Endothelial cell of umbilical vein (primary cell): ENCODE data around the gene STRIP2. TPM values are rescaled to one million over a fixed set of nuclear protein-coding genes. Genes with fewer than 3 reads are reported as not detected.

Source experiments
- BruUV-seq: library from RNA; stranded (reverse); fragments of 400-500 nt; replicated peaks from 2 replicates; lab custom pipeline; 2021; lab: Mats Ljungman, UMichigan
- CTCF ChIA-PET: fragments of 300-600, 350-600 bp; sonication (Branson Sonifier 250); formaldehyde crosslinking; loops from one replicate; lab custom pipeline; 2021; ENCODE audit warnings: antibody characterized with exemption, inconsistent platforms; lab: Charles Lee
- POLR2A ChIA-PET: fragments of 300-600, 350-600 bp; sonication (Branson Sonifier 250); formaldehyde crosslinking; loops from one replicate; lab custom pipeline; 2021; ENCODE audit warnings: antibody characterized with exemption, inconsistent platforms; lab: Charles Lee
- DNase-seq: peaks from one replicate; pipeline ENCODE4 v3.0.0-alpha.2; 2011; ENCODE audit warnings: low read depth, low spot score
- FAIRE-seq: peaks from 2 replicates; lab custom pipeline; 2011; peaks lifted over from hg19 to GRCh38; lab: Jason Lieb, UNC
- H2AFZ ChIP-seq: 2 replicates; pipeline ENCODE4 v1.6.0; 2012; ENCODE audit warnings: low read depth, low read length, control low read depth, inconsistent platforms
- H3K27ac ChIP-seq: 2 replicates; pipeline ENCODE4 v1.5.1; 2011; ENCODE audit warnings: low read depth, mild to moderate bottlenecking, control low read depth, low read length, moderate library complexity; ENCODE audit not compliant: insufficient read depth
- H3K27me3 ChIP-seq, 2 experiments: 2 replicates each; pipeline versions ENCODE4 v1.6.0 to v1.6.1; 2011; ENCODE audit warnings: low read length in 2 of 2, mixed read lengths in 1 of 2; ENCODE audit not compliant: control insufficient read depth in 2 of 2, insufficient read depth in 2 of 2
- H3K36me3 ChIP-seq, 2 experiments: 2 replicates in 1 of 2; 3 replicates in 1 of 2; pipeline ENCODE4 v1.5.1; 2011; ENCODE audit warnings: low read length in 2 of 2, mild to moderate bottlenecking in 1 of 2, moderate library complexity in 1 of 2; ENCODE audit not compliant: control insufficient read depth in 2 of 2, insufficient read depth in 2 of 2; ENCODE audit errors: extremely low read depth in 1 of 2
- H3K4me1 ChIP-seq: 3 replicates; pipeline ENCODE4 v1.5.1; 2011; ENCODE audit warnings: mild to moderate bottlenecking, low read length; ENCODE audit not compliant: control insufficient read depth, insufficient read depth; ENCODE audit errors: extremely low read depth
- H3K4me2 ChIP-seq: 2 replicates; pipeline ENCODE4 v1.6.1; 2011; ENCODE audit warnings: low read length, control low read depth, mixed read lengths; ENCODE audit not compliant: insufficient read depth
- H3K4me3 ChIP-seq, 3 experiments: fragments of 200-600 bp in 1 of 3; sonication (generic), shearing (Covaris generic) in 1 of 3; replicated peaks in 1 of 3; 2 replicates each; pipeline ENCODE4 v1.5.1; 2011 to 2016; ENCODE audit warnings: control low read depth in 3 of 3, low read length in 3 of 3, mild to moderate bottlenecking in 2 of 3, inconsistent platforms in 1 of 3, low read depth in 1 of 3, moderate library complexity in 1 of 3; ENCODE audit not compliant: insufficient read depth in 1 of 3
- H3K79me2 ChIP-seq: 2 replicates; pipeline ENCODE4 v1.6.0; 2012; ENCODE audit warnings: low read length, inconsistent platforms; ENCODE audit not compliant: control insufficient read depth, insufficient read depth
- H3K9ac ChIP-seq: replicated peaks from 2 replicates; pipeline ENCODE3; 2011; ENCODE audit warnings: low read length, control low read depth; ENCODE audit not compliant: insufficient read depth; ENCODE audit errors: extremely low read depth
- H3K9me1 ChIP-seq: replicated peaks from 3 replicates; pipeline ENCODE4 v1.6.0; 2011; ENCODE audit warnings: mild to moderate bottlenecking, low read length; ENCODE audit not compliant: control insufficient read depth, insufficient read depth; ENCODE audit errors: extremely low read depth
- H3K9me3 ChIP-seq: replicated peaks from 2 replicates; pipeline ENCODE4 v1.5.1; 2012; ENCODE audit warnings: low read length, inconsistent platforms; ENCODE audit not compliant: control insufficient read depth, insufficient read depth
- H4K20me1 ChIP-seq: replicated peaks from 2 replicates; pipeline ENCODE3; 2011; ENCODE audit warnings: mild to moderate bottlenecking, low read length; ENCODE audit not compliant: control insufficient read depth, insufficient read depth; ENCODE audit errors: extremely low read depth
- EZH2 ChIP-seq: IDR thresholded peaks from 2 replicates; pipeline ENCODE4 v1.6.1; 2012; ENCODE audit warnings: borderline replicate concordance, low read depth, mild to moderate bottlenecking, moderate library complexity, low read length, inconsistent platforms; ENCODE audit not compliant: severe bottlenecking
- FOS ChIP-seq: IDR thresholded peaks from 2 replicates; pipeline ENCODE4 v1.6.1; 2011; ENCODE audit warnings: mild to moderate bottlenecking, low read length, moderate library complexity, borderline replicate concordance; ENCODE audit not compliant: insufficient read depth
- GATA2 ChIP-seq: IDR thresholded peaks from 2 replicates; pipeline ENCODE4 v1.7.0; 2011; ENCODE audit warnings: low read depth, mild to moderate bottlenecking, moderate library complexity, mixed read lengths, low read length; ENCODE audit not compliant: insufficient read length, insufficient read depth
- POLR2A ChIP-seq: IDR thresholded peaks from 2 replicates; pipeline ENCODE4 v1.6.1; 2012; ENCODE audit warnings: low read depth, mild to moderate bottlenecking, control low read depth, low read length
- dilution Hi-C: fragments of 300-500 bp; cut with MboI; formaldehyde crosslinking; loops from one replicate; pipeline ENCODE4 v1.15.0; 2019; ENCODE audit warnings: low sequenced_read_pairs; ENCODE audit not compliant: extremely low pct_ligation_motif_present
- intact Hi-C: fragments of 100-400 bp; cut with micrococcal nuclease; formaldehyde crosslinking; loops from one replicate; pipeline ENCODE4 v1.10.0; 2022
- polyA plus RNA-seq, 4 experiments: library from polyadenylated mRNA; depleted of rRNA in 3 of 4; stranded (reverse) in 3 of 4; unstranded in 1 of 4; fragments of >200 nt; gene quantifications; 2 replicates each; pipeline versions ENCODE4 v1.2.1 to v1.2.3, GENCODE V29; 2011 to 2012; ENCODE audit warnings: missing spikeins in 1 of 4
- total RNA-seq: library from RNA; stranded (reverse); gene quantifications from 2 replicates; pipeline ENCODE4 v1.2.3, GENCODE V29; 2021

The STRIP2 gene
- total and polyA plus RNA-seq, 2 donors (not counting 3 experiments of a cell fraction or from before 2014, with no cell fraction given) = 3.4 to 10.0 TPM

- Histone ChIP-seq H3K4me2 (no peak overlapping the region), H3K9ac (no peak overlapping the region), H3K4me1 (no peaks in the 10 kb centered on the region), H3K9me1 (no peaks in the 10 kb centered on the region), H3K27me3 (no peaks in the 10 kb centered on the region), H4K20me1 (no peaks in the 10 kb centered on the region), H2AFZ (no peak overlapping the region), H3K27ac (no peak overlapping the region), H3K9me3 (no peaks in the 10 kb centered on the region), H3K79me2 (no peaks in the 10 kb centered on the region), H3K36me3 (no peaks in the 10 kb centered on the region), H3K4me3 (no peak overlapping the region)
- ChIA-PET CTCF (interaction anchor here (0.6 to 1.1 kb wide), 5 partner anchors 12 to 275 kb away, joined by 3 to 9 read pairs (median 3); no protein-coding TSS in a partner anchor), POLR2A (no interaction called here)
- dilution Hi-C loops = no loop called here
- TF ChIP-seq EZH2 = no peak
- DNase-seq (no peak), FAIRE-seq (no peak)
- BruUV-seq = no TSS peak
- intact Hi-C loops = no loop called here
Observed at GRCh38 chr7:129493555-129493954, 59.3 kb downstream of the STRIP2 start.

GRCh38 chr7:129494041-129494440 lies 59.8 kb downstream of the STRIP2 start:
- Histone ChIP-seq H4K20me1 (no peaks in the 10 kb centered on the region), H3K9ac (no peak overlapping the region), H3K9me3 (no peaks in the 10 kb centered on the region), H3K4me3 (no peak overlapping the region), H3K27ac (no peak overlapping the region), H3K79me2 (no peaks in the 10 kb centered on the region), H2AFZ (no peak overlapping the region), H3K27me3 (no peaks in the 10 kb centered on the region), H3K4me2 (no peak overlapping the region), H3K36me3 (no peaks in the 10 kb centered on the region), H3K4me1 (no peaks in the 10 kb centered on the region), H3K9me1 (no peaks in the 10 kb centered on the region)
- DNase-seq = no peak
- TF ChIP-seq FOS (no peak), GATA2 (no peak), POLR2A (no peak)
- no TSS peak for BruUV-seq
- no peak for FAIRE-seq
- dilution Hi-C loops (no loop called here), intact Hi-C loops (no loop called here)
- POLR2A ChIA-PET = no interaction called here
- CTCF ChIA-PET = interaction anchor here (0.6 to 1.1 kb wide), 4 partner anchors 12 to 276 kb away, joined by 3 to 9 read pairs (median 4); no protein-coding TSS in a partner anchor
